ENCODE results near the gene ZNHIT3.

ZNHIT3 gene

DNA sequence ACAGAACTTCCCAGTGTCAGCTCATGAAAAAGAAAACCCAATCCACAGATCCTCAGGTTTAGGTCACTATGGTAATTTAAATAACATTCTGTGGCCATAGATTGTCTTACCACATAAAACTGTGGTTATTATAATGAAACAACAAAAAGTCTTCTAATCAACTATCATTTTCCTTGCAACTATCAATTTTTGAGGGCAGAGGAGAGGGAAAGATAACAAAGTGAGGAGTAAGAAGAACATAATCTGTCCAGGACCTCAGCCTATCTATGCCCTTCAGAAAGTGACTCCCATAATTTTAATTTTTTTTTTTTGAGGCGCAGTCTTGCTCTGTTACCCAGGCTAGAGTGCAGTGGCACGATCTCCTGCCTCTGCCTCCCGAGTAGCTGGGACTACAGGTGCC lies 54.2 kb downstream of the ZNHIT3 start:
- Histone ChIP-seq H3K9me3 (ENCODE audit: insufficient read depth, low read length, severe bottlenecking) (no peaks in the 10 kb centered on the region), H3K79me2 (ENCODE audit: insufficient read depth, low read length) (peaks cover 47% of the 10 kb centered on the region), H2AFZ (ENCODE audit: low read depth, low read length) (no peak overlapping the region), H3K4me1 (ENCODE audit: insufficient read depth, low read length) (peaks cover 35% of the 10 kb centered on the region), H3K4me2 (ENCODE audit: insufficient read depth, low read length) (no peak overlapping the region), H3K9ac (ENCODE audit: low read depth, low read length) (no peak overlapping the region), H3K4me3 (ENCODE audit: low read depth in 1 of 2, low read length in 2 of 2) (no peak overlapping the region), H3K36me3 (ENCODE audit: insufficient read depth, low read length) (peaks cover 17% of the 10 kb centered on the region), H4K20me1 (ENCODE audit: insufficient read depth, low read length) (peaks cover under 1% of the 10 kb centered on the region; the same call in 1 of the 2 replicates), H3K27me3 (ENCODE audit: insufficient read depth, low read length, poor library complexity) (no peaks in the 10 kb centered on the region), H3K27ac (ENCODE audit: low read length) (no peak overlapping the region)
- DNase-seq = no peak
- ATAC-seq (ENCODE audit: insufficient read depth, low read depth) = no peak
- TF ChIP-seq EZH2 (IDR thresholded peaks at IDR 0.05; ENCODE audit: borderline replicate concordance, low read depth, low read length, severe bottlenecking) = no peak
- TF ChIP-seq, protein P1, sequence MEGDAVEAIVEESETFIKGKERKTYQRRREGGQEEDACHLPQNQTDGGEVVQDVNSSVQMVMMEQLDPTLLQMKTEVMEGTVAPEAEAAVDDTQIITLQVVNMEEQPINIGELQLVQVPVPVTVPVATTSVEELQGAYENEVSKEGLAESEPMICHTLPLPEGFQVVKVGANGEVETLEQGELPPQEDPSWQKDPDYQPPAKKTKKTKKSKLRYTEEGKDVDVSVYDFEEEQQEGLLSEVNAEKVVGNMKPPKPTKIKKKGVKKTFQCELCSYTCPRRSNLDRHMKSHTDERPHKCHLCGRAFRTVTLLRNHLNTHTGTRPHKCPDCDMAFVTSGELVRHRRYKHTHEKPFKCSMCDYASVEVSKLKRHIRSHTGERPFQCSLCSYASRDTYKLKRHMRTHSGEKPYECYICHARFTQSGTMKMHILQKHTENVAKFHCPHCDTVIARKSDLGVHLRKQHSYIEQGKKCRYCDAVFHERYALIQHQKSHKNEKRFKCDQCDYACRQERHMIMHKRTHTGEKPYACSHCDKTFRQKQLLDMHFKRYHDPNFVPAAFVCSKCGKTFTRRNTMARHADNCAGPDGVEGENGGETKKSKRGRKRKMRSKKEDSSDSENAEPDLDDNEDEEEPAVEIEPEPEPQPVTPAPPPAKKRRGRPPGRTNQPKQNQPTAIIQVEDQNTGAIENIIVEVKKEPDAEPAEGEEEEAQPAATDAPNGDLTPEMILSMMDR (IDR thresholded peaks at IDR 0.05; ENCODE audit: borderline replicate concordance, extremely low read depth, low read length, poor library complexity, severe bottlenecking) = no peak

DNA sequence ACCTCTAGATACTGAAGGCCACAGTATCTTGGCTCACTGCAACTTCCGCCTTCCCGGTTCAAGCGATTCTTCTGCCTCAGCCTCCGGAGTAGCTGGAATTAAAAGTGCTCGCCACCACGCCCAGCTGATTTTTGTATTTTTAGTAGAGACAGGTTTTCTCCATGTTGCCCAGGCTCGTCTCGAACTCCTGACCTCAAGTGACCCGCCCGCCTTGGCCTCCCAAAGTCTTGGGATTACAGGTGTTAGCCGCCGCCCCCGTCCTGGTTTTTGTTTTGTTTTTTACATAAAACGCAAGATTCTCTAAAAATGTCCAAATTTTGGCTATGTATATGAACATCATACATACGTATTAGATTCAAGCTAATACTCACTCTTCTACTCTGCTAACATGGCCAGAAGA lies 56.3 kb downstream of the ZNHIT3 start:
- H3K79me2 ChIP-seq (ENCODE audit: insufficient read depth, low read length) = peaks cover 48% of the 10 kb centered on the region
- no peak for DNase-seq
- H3K4me1 ChIP-seq (ENCODE audit: insufficient read depth, low read length) = peaks cover 32% of the 10 kb centered on the region
- no peak overlapping the region for H3K27ac ChIP-seq (ENCODE audit: low read length)
- peaks cover 20% of the 10 kb centered on the region for H4K20me1 ChIP-seq (ENCODE audit: insufficient read depth, low read length)
- H3K4me3 ChIP-seq (ENCODE audit: low read depth in 1 of 2, low read length in 2 of 2) = no peak overlapping the region
- peaks cover 28% of the 10 kb centered on the region for H3K36me3 ChIP-seq (ENCODE audit: insufficient read depth, low read length)
- TF ChIP-seq, protein P1 (IDR thresholded peaks at IDR 0.05; ENCODE audit: borderline replicate concordance, extremely low read depth, low read length, poor library complexity, severe bottlenecking) = no peak
- TF ChIP-seq EZH2 (IDR thresholded peaks at IDR 0.05; ENCODE audit: borderline replicate concordance, low read depth, low read length, severe bottlenecking) = no peak
- 0 out of 2 replicates have a peak overlapping the region, but pooled peaks have one; percentile 100 for H3K9ac ChIP-seq (ENCODE audit: low read depth, low read length)
- H3K9me3 ChIP-seq (ENCODE audit: insufficient read depth, low read length, severe bottlenecking) = no peaks in the 10 kb centered on the region
- ATAC-seq (ENCODE audit: insufficient read depth, low read depth) = no peak
- no peaks in the 10 kb centered on the region for H3K27me3 ChIP-seq (ENCODE audit: insufficient read depth, low read length, poor library complexity)
- H2AFZ ChIP-seq (ENCODE audit: low read depth, low read length) = no peak overlapping the region
- peak overlapping the region; percentile 90; the same call in 1 of the 2 replicates for H3K4me2 ChIP-seq (ENCODE audit: insufficient read depth, low read length)

DNA sequence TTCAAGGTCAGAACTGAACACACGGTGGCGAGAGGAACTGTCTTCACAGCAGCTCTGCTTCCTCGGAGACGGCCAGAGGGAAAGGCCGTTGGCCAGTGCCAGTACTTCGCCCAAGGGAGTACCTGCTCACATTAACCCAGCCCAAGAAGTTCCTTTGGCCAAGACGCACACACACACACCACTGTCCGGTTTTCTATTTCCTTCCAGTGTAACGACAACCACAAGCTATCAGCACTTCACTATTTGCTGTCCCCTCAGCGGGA lies 57.5 kb downstream of the ZNHIT3 start:
- DNase-seq = peak; percentile 26
- TF ChIP-seq EZH2 (IDR thresholded peaks at IDR 0.05; ENCODE audit: borderline replicate concordance, low read depth, low read length, severe bottlenecking) = no peak
- TF ChIP-seq, protein P1 (IDR thresholded peaks at IDR 0.05; ENCODE audit: borderline replicate concordance, extremely low read depth, low read length, poor library complexity, severe bottlenecking) = peak; percentile 24
- Histone ChIP-seq H3K4me1 (ENCODE audit: insufficient read depth, low read length) (peaks cover 36% of the 10 kb centered on the region), H3K27me3 (ENCODE audit: insufficient read depth, low read length, poor library complexity) (no peaks in the 10 kb centered on the region), H3K36me3 (ENCODE audit: insufficient read depth, low read length) (peaks cover 26% of the 10 kb centered on the region), H3K4me2 (ENCODE audit: insufficient read depth, low read length) (peak overlapping the region; percentile 90), H3K27ac (ENCODE audit: low read length) (peak overlapping the region; percentile 99), H3K79me2 (ENCODE audit: insufficient read depth, low read length) (peaks cover 57% of the 10 kb centered on the region), H3K4me3 (ENCODE audit: low read depth in 1 of 2, low read length in 2 of 2) (peak overlapping the region; percentile 99), H4K20me1 (ENCODE audit: insufficient read depth, low read length) (peaks cover 28% of the 10 kb centered on the region), H3K9ac (ENCODE audit: low read depth, low read length) (peak overlapping the region; percentile 100), H3K9me3 (ENCODE audit: insufficient read depth, low read length, severe bottlenecking) (no peaks in the 10 kb centered on the region), H2AFZ (ENCODE audit: low read depth, low read length) (peak overlapping the region; percentile 100)
- no peak for ATAC-seq (ENCODE audit: insufficient read depth, low read depth)

All from DND-41 (cell line).